HG03469 (cell line): ENCODE data around the gene SYPL1.

Experiments
- ATAC-seq: cut with Tn5 transposase; IDR thresholded peaks from one replicate; pipeline ENCODE4 v1.9.1; 2021; ENCODE audit warnings: mild to moderate bottlenecking, moderate library complexity, moderate number of reproducible peaks; ENCODE audit not compliant: unreplicated experiment

SYPL1 gene

DNA sequence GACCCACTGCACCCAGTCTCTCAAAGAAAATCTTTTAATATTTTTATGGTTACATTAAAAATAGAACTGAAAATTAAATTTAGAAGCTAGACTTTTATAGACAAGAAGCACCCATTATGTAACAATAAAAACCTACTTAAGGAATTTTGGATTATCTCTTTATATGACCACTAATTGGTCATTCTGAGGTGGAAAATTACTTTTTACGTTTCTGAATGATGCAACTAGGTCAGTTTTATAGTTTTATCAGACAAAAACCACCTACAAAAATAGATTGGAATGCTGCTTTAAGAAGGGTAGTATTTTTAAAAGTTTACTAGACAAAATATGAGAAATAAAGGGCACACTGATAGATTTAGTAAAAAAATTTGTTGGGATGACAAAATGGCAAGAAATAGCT, 16.5 kb downstream of the SYPL1 start:
- no peak for ATAC-seq

DNA sequence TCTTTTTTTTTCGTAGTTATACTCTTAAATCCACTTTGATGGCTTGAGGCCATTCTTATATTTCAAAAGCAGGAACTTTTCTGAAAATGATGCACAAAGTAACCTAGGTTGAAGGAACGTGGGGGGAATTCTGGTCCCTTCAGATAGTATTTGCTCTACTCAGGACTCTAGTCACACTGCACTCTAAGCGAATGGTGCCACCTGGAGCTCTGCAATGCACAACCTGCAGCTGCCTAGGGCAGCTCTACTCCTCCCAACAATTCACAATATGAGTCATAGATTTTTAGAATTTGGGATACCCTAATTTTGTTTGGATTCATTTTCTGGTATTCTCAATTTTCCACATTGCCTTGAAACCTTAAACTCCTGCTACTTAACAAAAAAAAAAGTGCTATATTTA, 17.3 kb downstream of the SYPL1 start:
- ATAC-seq, result no peak

DNA sequence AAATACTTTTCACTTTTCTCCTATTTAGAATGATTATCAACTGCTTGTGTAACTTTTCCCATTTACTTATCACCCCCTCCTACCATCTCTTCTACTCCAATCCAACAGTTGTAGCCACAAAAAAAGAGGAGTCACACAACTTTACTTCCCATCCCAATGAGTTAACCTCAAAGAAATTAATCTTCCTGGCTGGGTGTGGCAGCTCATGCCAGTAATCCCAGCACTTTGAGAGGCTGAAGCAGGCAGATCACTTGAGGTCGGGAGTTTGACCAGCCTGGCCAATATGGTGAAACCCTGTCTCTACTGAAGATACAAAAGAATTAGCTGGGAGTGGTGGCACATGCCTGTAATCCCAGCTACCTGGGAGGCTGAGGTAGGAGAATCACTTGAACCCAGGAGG, 19.9 kb downstream of the SYPL1 start:
- ATAC-seq, result no peak

DNA sequence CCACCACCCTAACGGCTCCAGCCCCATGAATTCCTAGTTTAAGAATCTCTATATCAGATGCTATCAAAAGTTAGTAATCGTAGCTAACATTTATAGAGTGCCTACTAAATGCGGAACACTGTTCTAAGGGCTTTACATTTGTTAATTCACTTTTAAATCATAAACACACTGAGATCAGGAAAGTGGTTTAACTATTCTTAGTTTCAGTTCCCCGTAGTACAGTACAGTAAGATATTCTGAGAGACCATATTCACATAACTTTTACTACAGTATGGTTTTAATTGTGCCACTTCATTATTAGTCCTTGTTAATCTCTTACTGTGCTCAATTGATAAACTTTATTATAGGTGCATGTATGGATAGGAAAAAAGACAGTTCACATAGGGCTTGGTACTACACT, 22.5 kb downstream of the SYPL1 start:
- ATAC-seq, result peak; percentile 85

DNA sequence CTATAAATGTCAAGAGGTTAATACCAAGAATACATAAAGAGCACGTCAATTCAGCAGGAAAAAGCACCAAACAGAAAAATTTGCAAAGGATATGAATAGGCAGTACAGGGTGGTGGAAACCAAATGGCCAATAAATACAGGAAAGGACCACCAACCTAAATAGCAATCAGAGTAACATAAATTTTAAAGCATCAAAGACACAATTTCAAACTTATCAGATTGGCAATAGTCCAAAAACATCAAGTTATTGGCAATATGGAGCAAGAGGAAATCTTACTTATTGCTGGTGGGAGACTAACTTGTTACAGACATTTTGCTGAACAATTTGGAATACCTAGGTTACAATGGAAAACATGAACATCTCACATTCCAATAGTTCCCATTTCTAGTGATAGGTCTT, 24.1 kb downstream of the SYPL1 start:
- ATAC-seq, result no peak

GRCh38 chr7:106086062-106086461, 26.1 kb downstream of the SYPL1 start:
- ATAC-seq, result no peak

DNA sequence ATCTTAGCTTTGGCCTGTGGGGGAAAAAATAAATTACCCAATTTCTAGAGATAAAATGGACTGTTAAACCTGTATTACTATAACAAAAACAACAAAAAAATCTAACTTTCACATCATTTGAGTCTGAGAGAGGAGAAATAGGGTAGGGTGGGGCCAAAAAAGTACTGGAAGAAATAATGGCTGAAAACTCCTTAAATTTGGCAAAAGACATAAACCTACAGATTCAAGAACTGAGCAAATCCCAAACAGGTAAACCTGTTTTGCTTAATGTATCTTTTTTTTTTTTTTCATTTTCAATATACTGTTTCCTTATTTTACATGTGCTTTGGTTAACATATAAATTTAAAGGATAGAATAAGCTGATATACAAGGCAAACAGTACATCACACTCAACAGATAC, 27.1 kb downstream of the SYPL1 start:
- ATAC-seq, result no peak

GRCh38 chr7:106083717-106084116, 28.4 kb downstream of the SYPL1 start:
- ATAC-seq, result no peak

GRCh38 chr7:106082087-106082854, 29.8 kb downstream of the SYPL1 start:
- ATAC-seq, result no peak

DNA sequence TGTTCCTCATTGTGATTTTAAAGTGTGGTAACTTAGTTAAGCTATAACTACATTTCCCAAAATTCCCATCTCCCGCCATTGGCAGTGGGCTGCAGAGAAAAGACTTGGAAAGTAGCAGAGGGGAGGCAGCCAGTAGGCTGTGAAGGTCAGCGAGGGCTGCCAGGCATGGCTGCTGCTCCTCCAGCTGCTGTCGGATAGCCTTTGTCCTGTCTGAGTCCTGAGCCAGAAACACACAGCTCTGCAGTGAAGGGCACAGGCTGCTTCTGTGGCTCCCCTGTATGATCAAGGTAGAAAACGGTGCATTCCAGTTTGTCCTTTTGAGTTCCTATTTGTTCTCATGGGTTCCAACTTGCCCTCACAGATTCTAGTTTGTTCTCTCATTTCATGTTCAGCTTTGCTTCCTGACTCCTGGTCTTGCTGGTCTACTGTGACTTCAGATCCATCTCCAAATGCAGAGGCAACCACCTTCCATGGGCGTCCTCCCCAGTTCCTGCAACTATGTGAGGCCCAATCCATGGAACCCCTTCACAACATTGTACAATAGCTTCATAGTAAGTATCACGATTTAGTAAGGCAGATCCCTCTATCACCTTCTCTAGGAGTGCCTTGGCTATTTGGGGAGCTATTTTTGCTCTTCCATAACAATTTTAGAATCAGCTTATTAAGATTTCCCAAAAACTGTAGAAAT, 31.7 kb downstream of the SYPL1 start:
- ATAC-seq, result no peak

- ATAC-seq, result no peak
Measured at GRCh38 chr7:106076537-106076936, 35.6 kb downstream of the SYPL1 start.

- ATAC-seq, result no peak
Measured at GRCh38 chr7:106075937-106076336, 36.2 kb downstream of the SYPL1 start.

DNA sequence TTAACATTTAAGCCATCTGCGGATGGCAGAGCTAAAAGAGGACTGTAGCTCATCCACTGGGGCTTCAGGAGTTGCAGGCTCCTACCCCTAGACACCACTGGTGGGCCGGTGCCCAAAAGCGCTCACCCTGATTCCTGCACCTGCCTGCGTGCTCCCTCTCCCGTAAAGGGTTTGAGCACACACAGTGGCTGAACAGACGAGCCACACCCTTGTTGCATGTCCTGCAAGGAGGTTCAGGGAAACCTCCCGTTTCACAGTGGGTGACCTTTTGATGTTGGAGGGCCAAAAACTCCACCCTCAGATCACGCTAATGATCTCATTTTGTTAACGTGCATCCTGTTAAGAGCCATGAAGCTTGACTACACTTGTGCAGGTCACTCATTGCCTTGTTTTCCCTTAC, 37.9 kb downstream of the SYPL1 start:
- no peak for ATAC-seq

GRCh38 chr7:106073701-106074100, 38.4 kb downstream of the SYPL1 start:
- ATAC-seq, result no peak

GRCh38 chr7:106072715-106073091, 39.4 kb downstream of the SYPL1 start:
- no peak for ATAC-seq

- ATAC-seq, result no peak
Measured at GRCh38 chr7:106071999-106072714, 40.0 kb downstream of the SYPL1 start.

GRCh38 chr7:106071356-106071998, 40.6 kb downstream of the SYPL1 start:
- peak; percentile 94 for ATAC-seq

- ATAC-seq, result no peak
Measured at GRCh38 chr7:106070567-106071254, 41.4 kb downstream of the SYPL1 start.

- no peak for ATAC-seq
Measured at GRCh38 chr7:106070201-106070551, 41.9 kb downstream of the SYPL1 start.

GRCh38 chr7:106069471-106070200, 42.5 kb downstream of the SYPL1 start:
- no peak for ATAC-seq
